T47D (cell line): ENCODE data around the gene HARS2.
"Not testable (repeated sequence)": the region's sequence is repeated elsewhere in the genome, so short reads cannot be mapped to it uniquely, and the experiment has no call there.

Experiments
- DNase-seq, 2 experiments: peaks; one replicate each; pipeline versions ENCODE4 v3.0.0 to v3.0.0-alpha.2; 2011 to 2012; ENCODE audit warnings: low read depth in 1 of 2, low spot score in 1 of 2
- JUND ChIP-seq: IDR thresholded peaks from 2 replicates; pipeline ENCODE4 v1.6.1; 2012; ENCODE audit warnings: low read depth
- in situ Hi-C: cut with HindIII; loops from 2 replicates; pipeline ENCODE4 v1.10.0; 2016; ENCODE audit warnings: low sequenced_read_pairs, low pct_unique_long_range_greater_than_20kb

The HARS2 gene

DNA sequence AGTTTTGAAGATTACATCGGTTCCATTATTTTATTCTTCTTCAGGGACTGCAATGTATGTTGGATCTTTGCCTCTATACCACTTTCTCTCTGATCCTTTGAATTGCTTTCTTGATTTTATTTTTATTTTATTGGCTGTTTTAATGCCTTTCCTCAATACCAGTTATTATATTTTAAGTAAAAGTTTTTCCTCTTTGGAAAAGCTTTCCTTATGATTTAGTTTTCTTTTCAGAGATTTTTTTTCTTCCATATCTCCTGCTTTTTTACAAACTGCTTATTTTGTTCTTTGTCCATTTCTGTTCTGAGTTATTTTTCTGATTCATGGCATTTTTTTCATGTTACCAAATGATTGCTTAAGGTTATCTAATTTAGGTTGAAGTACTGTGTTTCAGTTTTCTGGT lies 20.5 kb downstream of the HARS2 start:
- in situ Hi-C loops = no loop called here
- no peak for TF ChIP-seq JUND

DNA sequence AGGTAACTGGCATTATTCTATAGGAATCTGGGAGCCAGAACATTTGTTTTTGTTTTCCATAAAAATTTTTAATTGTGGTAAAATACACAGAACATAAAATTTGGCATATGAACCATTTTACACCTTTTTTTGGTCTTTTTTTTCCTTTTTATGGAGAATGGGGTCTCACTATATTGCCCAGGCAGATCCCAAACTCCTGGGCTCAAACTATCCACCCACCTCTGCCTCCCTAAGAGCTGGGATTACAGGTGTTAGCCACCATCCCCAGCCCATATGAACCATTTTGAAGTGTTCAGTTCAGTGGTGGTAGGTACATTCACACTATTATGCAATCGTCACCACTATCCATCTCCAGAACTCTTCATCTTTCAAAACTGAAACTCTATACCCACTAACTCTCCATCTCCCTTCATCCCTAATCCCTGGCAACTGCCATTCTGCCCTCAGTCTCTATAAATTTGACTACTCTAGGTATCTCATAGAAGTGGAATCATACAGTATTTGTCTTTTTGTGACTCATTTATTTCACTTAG lies 22.4 kb downstream of the HARS2 start:
- in situ Hi-C loops = no loop called here
- TF ChIP-seq JUND = no peak
- DNase-seq = no peak

More for the DNA sequence above, 20.5 kb downstream of the HARS2 start:
- DNase-seq = no peak

DNA sequence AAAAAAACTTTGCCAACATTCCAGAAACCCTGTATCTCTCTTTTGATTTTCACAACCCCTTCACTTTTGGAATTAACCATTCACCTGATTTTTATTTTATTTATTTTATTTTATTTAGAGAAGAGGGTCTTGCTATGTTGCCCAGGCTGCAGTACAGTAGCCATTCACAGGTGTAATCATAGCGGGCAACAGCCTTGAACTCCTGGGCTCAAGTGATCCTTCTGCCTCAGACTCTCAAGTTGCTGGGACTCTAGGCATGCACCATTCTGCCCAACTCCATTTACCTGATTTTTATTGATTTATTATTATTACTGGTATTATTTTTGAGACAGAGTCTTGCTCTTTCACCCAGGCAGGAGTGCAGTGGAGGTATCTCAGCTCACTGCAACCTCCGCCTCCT lies 25.0 kb downstream of the HARS2 start:
- in situ Hi-C loops = not testable (repeated sequence)

DNA sequence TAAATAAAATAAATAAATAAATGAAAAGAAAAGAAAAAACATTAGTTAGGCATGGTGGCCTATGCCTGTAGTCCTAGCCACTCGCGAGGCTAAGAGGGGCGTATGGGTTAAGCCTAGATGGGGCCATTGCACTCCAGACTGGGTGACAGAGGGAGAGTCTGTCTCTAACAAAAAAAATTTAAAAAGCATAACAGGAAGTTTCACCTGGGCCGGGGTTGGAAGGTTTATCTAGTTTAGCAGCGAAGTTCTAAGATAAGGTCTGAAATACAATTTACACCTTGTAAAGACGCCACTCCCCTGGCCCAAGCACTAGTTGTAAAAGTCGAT lies 27.0 kb downstream of the HARS2 start:
- DNase-seq = no peak
- no peak for TF ChIP-seq JUND
- in situ Hi-C loops = no loop called here

More for the DNA sequence above, 25.0 kb downstream of the HARS2 start:
- not testable (repeated sequence) for DNase-seq

DNA sequence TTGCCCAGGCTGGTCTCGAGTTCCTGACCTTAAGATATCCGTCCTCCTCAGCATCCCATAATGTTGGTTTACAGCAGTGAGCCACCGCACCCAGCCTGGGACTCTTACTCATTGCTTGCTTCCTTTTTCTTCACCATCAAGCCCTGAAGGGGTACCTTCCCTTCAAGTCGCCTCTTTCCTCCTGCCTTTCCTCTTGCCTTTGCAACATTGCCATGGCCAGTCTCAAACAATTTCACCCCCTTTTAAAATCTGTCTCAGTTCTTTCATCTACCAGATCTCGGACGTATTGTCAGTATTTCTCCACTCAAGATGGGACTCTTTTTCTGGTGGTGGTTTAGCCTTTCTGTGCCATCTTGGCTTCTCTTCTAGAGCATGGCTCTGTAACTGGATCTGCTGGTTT lies 29.5 kb downstream of the HARS2 start:
- in situ Hi-C loops = not testable (repeated sequence)
- DNase-seq = peak in 1 of 2 experiments; percentile 13

DNA sequence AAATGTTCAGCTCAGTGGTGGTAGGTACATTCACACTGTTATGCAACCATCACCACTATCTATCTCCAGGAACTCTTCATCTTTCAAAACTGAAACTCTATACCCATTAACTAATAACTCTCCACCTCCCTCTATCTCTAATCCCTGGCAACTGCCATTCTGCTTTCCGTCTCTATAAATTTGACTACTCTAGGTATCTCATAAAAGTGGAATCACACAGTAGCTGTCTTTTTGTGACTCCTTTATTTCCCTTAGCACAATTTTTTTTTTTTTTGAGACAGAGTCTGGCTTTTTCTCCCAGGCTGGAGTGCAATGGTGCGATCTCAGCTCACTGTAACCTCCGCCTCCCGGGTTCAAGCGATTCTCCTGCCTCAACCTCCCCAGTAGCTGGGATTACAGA lies 30.1 kb downstream of the HARS2 start:
- in situ Hi-C loops, DNase-seq: not testable (repeated sequence)

DNA sequence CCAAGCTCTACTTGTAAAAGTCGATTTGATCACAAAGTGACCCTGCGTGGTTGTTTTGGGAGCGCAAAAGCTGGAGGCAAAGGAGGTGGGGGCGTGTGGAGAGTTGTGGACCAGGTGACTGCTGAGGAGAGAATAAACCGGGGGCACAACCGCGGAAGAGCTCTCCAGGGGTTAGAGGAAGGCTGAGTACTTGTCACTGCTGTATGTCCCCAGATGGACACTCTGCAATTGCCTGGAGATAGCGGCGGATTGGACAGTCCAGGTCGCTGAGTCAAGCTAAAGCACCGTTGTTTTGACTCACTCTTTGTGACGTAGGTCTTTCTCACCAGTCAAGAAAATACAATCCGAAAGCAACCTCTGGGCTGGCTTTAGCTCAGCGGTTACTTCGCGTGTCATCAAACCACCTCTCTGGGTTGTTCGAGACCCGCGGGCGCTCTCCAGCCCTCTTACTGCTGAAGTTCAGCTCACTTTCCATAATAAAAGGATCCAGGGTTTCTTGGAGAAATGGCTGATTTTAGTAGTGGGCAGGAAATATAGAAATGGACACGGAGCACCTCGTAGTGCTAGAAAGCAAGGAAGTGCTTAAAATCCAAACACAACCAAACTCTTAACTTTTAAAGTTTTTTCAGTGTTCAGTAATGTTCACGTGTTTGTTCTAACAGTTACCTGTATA lies 34.7 kb downstream of the HARS2 start:
- in situ Hi-C loops = no loop called here
- peak; percentile 27 to 93 for DNase-seq
- TF ChIP-seq JUND = no peak

DNA sequence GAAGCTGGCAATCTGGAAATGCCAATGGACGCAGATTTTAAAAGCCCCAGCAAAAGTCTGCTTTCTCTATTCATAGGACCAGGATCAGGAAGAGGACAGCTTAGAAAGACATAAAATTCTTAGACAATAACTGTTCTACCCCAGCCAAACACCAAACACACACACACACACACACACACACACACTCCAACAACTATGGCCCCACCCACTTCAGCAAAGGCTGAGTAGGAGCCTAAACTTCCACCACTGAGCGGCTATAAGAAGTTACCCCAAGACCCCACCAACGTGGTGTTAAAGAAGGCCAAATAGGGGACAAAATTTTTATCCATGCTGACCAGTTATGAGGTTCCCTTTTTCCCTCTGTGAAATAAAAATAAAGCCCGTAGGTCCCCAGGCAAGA lies 41.8 kb downstream of the HARS2 start:
- in situ Hi-C loops = no loop called here
- DNase-seq = no peak
- TF ChIP-seq JUND = no peak

DNA sequence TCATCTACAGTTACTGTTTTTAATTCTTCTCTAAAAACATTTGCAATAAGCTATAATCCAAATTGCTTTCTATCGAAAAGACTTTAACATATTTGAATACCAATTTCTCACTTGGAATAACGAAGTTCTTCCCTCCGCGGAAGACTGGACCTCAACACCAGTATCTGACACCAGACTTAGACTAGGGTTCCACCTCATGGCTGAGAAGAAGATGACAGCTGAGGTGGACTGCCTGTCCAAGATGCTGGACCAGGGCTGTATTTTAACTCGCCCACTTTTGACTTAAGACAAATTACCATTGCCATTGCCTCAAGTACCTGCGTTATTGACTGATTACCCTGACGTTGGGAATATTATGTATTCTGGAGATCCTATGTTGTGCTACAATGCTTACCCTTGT lies 43.1 kb downstream of the HARS2 start:
- peak; percentile 60 to 80 for DNase-seq
- no peak for TF ChIP-seq JUND
- in situ Hi-C loops = no loop called here

DNA sequence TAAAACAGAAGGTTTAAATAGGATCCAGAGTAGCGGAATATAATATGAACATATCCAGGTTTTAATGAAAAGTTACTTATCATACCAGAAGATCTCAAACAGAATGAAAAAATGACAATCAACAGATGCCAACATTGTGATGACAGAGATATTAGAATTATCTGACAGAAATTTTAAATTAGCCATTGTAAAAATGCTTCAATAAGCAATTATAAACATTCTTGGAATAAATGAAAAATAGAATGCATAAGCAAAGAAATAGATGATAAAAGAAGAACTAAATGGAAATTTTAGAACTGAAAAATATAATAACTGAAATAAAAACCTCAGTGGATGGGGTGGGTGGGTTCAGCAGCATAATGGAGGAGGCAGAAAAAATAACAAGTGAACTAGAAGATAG lies 46.2 kb downstream of the HARS2 start:
- in situ Hi-C loops = no loop called here
- no peak for DNase-seq
- TF ChIP-seq JUND = no peak

DNA sequence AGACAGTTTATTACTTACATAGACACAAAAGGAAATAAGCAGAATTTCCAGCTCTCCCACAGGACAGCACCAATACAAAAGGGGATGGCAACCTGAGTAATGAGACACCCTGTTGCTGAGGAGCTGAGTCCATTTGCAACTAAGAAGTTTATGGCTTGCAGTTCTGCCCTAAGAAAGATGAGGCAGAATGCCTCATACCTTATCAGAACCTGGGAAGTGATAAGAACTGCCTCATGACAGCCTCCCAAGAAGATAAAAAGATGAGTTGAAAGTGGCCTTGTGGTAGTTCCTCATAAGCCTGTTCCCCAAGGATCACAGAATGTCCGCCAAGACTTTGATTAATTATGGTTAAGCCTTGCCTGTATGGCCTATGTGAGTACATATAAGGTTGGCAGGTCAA lies 50.7 kb downstream of the HARS2 start:
- no peak for DNase-seq
- in situ Hi-C loops = no loop called here
- TF ChIP-seq JUND = no peak
